H54 (cell line): ENCODE data around the gene TASP1.
A peak's percentile ranks its signal among the peaks of the same experiment; 100 is the strongest.

Experiments used
- DNase-seq: peaks from one replicate; pipeline ENCODE4 v3.0.0; 2011; ENCODE audit warnings: low spot score, mixed read lengths; ENCODE audit not compliant: insufficient read length
- FAIRE-seq: peaks from 3 replicates; lab custom pipeline; 2011; peaks lifted over from hg19 to GRCh38; lab: Jason Lieb, UNC
- POLR2A ChIP-seq: IDR thresholded peaks from 2 replicates; pipeline ENCODE4 v1.6.1; 2011; ENCODE audit warnings: low read depth, mild to moderate bottlenecking, low read length

TASP1 gene

DNA sequence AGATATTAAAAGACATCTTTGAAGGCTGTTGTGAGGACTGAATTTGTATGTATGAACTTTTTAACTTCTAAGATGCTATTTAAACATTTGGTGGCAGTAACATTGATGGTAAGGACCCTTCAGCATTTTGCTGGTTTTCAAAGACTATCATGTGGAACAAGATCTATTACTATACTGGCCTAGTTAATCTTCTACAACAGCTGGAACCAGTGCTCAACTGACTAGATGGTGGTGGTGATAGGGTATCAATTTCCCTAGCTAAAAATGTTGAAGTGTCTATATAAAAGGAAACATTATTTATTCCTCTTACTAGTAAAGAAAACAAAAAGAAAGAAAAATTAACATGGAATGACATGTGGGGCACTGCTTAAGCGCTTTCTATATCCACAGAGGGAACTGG, 195.7 kb downstream of the TASP1 start:
- FAIRE-seq (no peak), DNase-seq (no peak)
- TF ChIP-seq POLR2A, result no peak

DNA sequence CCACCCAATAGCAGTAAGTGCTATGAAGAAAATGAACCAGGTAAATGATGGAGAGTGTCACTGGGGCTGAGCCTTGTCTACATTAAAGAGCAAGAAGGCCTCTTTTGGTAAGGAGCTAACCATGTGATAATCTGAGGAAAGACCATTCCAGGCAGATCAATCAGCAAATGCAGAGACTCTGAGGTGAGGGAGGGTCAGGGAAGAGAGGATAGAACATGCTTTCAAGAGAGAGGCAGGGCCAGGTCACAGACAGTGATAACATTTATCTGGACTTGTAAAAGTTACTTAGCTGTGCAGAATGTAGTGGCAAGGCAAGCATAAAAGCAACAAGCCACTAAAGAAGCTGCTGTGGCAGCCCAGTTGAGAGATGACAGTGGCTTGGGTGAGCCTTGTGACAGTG, 197.3 kb downstream of the TASP1 start:
- DNase-seq (no peak), FAIRE-seq (no peak)
- no peak for TF ChIP-seq POLR2A

DNA sequence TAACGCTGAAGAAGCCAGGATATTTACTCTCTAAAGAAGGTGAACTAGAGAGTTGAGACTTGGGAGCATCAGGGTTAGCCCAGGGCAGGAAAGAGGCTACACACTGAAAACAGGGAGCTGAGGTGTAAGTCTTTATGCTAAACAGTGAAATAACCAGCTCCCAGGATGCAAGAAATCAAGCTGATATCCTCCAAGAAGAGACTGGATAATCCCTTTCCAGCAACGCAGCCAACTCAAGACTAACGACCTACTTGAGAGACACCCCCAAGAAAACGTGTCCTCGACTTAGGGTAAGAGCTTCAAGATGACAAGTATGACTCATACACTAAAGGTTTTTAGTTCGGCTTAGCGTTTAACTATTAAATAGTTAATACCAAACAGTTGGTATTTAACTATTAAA, 202.2 kb downstream of the TASP1 start:
- no peak for DNase-seq
- no peak for FAIRE-seq
- TF ChIP-seq POLR2A, result no peak

DNA sequence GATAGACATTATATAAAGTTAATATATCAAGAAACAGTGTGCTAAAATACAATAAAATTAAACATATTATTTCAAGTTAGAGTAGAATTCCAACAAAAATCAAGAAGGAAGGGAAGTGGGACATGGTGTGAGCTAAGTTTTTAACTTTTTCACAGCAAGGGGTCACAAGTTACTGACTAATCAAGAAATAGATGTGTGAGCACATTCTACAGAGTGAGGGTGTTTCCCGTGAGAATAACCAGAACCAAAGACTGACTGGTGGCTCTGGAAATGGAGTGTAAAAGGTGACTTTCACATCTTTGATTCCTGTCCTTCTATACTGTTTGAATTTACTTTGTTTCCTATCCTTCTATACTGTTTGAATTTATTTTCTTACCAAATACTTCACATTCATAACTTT, 206.6 kb downstream of the TASP1 start:
- FAIRE-seq, result no peak
- TF ChIP-seq POLR2A, result no peak
- no peak for DNase-seq

DNA sequence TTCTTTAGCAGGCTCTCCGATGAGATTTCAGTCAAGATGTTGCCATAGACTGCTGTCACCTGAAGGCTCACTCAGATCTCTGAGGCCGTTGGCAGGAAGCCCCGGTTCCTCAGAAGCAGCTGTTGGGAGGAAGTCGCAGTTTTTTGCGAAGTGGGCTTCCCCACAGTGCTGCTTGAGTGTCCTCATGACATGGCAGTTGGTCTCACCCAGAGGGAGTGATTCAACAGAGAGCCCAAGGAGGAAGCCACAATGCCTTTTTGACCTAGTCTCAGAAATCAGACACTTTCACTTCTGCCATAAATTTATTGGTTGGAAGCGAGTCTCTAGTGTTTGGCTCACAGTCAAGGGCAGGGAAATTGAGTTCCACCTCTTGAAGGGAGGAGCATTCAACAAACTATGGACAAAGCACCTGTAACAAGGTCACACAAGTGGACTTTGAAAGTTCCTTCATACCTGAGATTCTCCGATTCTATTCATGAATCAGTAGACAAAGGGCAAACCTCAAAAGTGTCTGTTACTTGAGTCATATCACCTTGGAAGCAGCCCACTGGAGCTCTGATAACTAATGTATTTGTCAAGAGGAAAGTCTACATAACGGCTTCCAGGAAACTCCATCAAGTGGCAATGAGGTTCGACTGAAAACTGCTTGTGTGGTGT, 208.3 kb downstream of the TASP1 start:
- DNase-seq, result no peak
- no peak for TF ChIP-seq POLR2A
- no peak for FAIRE-seq

DNA sequence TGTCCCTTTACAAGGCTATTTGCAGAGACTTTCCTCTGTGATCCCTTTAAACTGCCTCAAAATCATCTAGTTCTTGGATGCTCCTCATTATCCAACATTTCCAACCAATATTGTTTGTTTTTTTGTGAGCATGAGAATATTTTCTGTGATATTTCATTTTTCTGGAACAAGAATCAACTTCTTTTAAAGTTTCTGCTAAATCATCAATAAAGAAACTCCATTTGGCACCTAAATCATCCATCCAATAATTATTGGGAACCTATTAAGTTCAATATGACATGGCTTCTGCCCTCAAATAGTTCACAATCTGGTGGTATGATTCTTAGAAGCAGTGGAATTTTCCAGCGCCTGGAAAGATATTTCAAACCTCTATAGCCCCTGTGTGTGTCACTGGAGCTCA, 210.0 kb downstream of the TASP1 start:
- TF ChIP-seq POLR2A, result no peak
- DNase-seq (no peak), FAIRE-seq (no peak)

DNA sequence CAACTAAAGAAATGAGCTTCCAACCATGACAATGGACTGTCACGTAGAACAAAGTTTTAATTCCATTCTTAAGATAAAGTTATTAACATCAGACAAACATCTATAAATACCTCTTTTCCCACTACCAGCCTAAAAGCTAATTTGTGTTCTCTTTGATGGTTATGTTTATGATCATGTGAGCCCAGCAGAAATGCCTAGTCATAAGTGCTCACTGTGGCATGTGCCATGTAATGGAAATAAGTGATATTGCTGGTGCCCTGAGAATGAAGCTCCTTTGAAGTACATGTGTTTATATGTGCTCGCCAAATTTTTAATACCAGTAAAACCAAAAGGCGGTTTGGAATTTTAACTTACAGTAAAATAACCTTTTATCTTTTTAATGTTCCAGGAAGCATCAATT, 211.9 kb downstream of the TASP1 start:
- TF ChIP-seq POLR2A, result no peak
- DNase-seq, result no peak
- FAIRE-seq, result no peak

DNA sequence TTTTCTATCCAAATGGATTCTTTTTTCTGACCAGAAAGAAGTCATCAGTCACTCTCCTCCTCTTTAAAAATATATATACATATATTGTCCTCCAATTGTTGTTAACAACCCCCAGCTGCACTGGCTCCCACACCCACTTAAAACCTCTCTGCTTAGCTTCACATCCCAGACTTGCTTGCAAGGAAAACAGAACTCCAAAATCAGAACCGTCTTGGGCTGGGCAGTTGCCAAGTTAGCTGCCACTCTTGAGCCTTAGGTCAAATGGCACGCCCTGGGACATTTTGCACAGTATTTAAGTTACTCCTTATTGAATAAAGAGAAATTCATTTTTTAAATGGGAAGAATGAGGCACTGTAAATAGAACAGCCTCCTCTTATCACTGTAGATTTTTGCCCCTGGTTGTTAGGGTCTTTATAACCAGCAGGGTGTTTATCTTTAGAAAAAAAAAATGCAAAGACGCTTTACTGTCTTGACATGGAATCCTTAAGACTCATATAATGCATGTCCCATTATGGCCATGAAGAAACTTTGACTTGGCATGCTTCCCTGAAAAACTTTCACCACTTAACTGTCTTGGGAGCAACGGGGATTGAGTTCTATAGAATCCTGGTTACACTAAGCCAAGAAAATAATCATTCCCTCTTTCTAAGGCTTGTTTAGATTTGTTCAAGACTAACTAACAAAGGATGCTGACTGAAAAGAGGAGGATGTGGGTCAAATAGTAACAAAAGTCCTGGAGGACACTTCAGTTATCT, 213.2 kb downstream of the TASP1 start:
- DNase-seq, result no peak
- no peak for TF ChIP-seq POLR2A
- no peak for FAIRE-seq

DNA sequence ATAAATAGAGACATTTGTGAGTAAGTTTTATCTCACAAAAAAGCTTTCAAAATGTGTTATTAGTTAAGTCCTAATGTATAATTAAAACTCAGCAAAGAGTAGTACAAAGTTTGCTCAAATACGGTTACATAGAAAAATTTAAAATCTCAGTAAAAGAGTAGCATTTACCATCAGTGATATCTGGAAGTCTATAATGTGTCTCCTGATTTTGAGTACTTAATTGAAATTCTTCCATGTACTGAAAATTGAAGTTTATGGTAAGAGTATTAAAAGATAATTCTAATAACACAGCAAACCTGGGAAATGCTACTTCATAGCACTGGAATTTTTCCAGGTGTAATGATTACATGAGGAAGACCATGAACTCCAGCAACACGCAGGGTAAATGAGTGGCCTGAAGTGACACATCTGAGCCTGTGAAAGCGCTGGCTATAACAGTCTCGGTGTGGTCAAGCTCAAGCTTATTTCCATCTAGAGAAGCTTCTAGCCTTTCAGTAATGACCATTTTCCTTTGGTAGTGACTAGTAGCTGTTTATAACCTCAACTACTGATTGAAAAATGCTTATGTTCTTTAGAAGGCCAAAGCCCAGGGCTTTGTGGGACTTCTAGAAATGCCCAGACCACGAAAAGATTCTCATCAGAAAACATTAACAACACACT, 214.4 kb downstream of the TASP1 start:
- DNase-seq (no peak), FAIRE-seq (no peak)
- TF ChIP-seq POLR2A, result no peak

DNA sequence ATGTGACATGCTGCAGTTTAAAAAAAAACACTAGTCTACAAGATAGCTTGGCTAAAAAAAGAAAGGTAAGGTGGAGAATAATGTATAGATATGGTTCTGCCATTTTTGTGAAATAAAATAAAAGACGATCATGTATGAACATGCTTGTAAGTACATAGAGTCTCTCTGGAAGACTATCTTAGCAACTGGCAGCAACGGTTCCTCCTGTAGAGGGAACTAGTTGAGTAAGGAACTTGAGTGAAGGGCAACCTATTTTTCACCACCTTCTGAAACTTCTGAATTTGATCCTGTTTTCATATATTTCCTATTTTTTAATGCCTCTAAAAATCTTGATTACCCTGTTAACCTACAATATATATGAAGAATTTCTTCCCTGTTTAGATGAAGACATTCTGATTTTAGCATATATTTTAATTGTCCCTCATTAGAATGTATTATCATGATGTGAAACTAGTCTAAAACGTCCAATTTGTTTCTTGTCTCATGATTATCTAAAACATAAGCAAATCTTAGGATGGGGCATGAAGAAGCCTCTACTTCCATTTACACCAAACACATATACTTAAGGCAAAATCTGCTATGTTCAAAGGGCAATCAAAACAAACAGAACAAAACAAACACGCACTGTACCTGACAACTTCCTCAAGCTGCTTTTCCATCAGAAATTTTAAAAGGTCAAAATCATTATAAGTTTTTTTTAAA, 215.1 kb downstream of the TASP1 start:
- no peak for TF ChIP-seq POLR2A
- FAIRE-seq, result no peak

DNA sequence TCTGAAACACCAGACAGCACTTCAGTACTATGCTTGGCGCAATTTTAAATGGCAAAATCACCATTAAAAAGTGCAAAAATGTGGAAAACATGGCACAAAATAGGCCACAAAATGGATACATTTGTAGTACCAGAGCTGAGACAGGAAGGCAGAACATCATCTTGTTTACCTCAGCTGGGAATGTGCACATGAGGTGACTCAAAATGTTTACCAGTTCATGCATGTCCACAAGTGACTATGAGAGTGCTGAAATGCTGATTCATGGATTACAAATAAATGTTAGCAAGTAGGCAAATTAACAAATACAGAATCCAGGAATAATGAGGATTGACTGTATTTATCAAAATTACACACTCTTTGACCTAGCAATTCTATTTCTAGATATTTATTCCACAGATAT, 216.1 kb downstream of the TASP1 start:
- TF ChIP-seq POLR2A, result no peak
- DNase-seq, result no peak
- peak; percentile 11 for FAIRE-seq

More for the DNA sequence above, 215.1 kb downstream of the TASP1 start:
- no peak for DNase-seq

DNA sequence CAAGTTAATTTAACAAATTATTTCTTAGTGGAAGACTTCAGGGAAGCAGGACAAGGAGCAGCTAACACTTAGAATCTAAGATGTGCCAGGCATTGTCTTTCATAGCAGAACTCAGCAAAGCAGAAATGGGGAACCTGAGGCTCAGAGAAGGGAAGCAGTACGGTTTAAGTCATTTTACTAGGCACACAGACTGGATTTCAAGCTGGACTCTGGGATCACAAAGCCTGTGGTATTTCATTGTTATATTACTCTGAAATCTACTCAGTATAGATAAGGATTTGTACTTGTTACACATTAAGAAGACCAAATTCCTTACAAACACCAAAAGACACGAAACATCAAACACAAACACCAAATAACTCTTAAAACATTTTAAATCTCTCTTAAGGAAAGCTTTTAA, 218.1 kb downstream of the TASP1 start:
- FAIRE-seq (no peak), DNase-seq (no peak)
- TF ChIP-seq POLR2A, result no peak

DNA sequence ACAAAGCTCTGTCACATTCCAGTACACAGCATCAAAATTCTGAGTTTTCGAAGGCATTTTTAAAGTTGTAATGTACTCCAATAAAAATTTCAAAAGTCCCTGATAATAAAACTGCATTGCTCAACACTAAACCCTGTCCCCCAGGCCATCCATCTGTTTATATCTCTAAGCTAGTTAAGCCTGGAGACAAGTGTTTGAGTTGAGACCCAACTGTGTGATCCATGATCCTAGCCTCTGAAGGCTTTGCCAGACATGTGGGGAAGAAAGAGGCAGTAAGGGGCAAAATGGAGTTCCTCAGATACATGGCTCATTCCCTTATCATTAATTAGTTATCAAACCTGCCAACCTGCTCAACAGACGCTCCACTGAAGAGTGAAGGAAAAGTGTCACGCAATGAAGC, 219.3 kb downstream of the TASP1 start:
- FAIRE-seq (no peak), DNase-seq (no peak)
- no peak for TF ChIP-seq POLR2A
